ENCODE measurements around the gene NCOA4.
"Not testable (repeated sequence)": the region's sequence is repeated elsewhere in the genome, so short reads cannot be mapped to it uniquely, and the experiment has no call there.

NCOA4 gene

DNA sequence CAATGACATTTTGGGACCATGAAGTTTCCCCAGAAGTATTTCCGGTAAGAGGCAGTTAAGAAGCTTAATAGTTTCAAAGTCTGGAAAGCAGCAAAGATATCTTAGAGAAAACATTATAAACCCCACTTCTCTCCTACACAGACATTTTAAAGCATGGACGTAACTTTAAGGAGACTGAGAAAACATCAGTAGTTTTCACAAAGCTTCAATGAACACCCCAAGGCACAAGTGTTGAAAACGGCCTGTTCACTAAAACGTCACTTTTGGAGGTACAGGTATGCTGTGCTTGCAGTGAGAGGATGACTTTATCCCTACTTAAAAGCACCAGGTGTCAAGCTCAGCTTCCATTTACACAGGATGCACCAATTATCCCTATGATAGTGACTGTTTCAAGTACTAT lies 25.0 kb downstream of the NCOA4 start:
- H3K27ac ChIP-seq: no peak overlapping the region
- TF ChIP-seq, protein P1, sequence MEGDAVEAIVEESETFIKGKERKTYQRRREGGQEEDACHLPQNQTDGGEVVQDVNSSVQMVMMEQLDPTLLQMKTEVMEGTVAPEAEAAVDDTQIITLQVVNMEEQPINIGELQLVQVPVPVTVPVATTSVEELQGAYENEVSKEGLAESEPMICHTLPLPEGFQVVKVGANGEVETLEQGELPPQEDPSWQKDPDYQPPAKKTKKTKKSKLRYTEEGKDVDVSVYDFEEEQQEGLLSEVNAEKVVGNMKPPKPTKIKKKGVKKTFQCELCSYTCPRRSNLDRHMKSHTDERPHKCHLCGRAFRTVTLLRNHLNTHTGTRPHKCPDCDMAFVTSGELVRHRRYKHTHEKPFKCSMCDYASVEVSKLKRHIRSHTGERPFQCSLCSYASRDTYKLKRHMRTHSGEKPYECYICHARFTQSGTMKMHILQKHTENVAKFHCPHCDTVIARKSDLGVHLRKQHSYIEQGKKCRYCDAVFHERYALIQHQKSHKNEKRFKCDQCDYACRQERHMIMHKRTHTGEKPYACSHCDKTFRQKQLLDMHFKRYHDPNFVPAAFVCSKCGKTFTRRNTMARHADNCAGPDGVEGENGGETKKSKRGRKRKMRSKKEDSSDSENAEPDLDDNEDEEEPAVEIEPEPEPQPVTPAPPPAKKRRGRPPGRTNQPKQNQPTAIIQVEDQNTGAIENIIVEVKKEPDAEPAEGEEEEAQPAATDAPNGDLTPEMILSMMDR (conservative IDR thresholded peaks at IDR 0.05): no peak

DNA sequence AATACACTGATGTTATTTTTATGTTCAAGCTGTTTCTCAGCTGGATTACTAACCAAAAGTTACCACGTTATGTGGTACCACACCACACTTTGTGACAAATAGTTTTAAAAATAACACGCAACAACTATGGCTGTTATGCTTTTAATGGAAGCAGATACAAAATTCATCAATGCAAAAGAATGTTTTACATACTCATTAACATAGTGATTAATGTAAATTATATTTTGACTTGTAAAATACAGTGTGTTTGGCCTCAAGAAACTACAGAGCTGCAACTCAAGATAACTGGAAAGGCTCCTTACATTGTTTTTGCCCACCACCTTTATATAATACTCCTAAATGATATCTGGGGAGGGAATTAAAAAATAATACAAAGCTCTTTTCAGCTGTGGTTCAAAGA lies 25.5 kb downstream of the NCOA4 start:
- no peak overlapping the region for H3K27ac ChIP-seq
- TF ChIP-seq, protein P1 (conservative IDR thresholded peaks at IDR 0.05): no peak

DNA sequence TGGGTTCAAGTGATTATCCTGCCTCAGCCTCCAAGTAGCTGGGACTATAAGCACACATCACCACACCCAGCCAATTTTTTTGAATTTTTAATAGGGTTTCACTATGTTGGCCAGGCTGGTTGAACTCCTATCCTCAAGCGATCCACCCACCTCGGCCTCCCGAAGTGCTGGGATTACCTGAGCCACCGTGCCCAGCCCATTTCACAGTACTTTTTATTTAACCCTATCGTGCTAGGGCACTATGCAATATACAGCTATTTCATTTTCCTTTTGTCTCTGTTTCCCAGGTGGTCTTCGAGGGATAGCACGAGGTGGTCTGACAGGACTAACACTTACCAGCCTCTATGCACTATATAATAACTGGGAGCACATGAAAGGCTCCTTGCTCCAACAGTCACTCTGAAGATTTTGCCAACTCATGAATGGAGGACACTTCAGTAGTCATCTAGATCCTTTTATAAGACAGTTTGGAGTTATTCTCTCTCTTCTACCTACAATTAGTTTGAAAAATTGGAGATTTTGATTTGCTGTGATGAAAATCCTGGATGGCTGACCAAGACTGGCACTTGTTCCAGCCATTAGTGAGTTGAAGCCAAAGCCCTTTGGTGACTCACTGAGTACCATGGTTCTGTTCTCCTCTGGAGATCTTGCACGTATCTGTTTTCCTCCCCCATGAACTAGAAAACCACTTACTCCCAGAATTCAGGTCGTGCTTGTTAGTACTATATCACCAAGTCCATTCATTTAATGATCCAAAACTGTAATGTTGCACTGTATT lies 27.3 kb downstream of the NCOA4 start:
- H3K27ac ChIP-seq: no peak overlapping the region
- TF ChIP-seq, protein P1 (conservative IDR thresholded peaks at IDR 0.05): no peak

DNA sequence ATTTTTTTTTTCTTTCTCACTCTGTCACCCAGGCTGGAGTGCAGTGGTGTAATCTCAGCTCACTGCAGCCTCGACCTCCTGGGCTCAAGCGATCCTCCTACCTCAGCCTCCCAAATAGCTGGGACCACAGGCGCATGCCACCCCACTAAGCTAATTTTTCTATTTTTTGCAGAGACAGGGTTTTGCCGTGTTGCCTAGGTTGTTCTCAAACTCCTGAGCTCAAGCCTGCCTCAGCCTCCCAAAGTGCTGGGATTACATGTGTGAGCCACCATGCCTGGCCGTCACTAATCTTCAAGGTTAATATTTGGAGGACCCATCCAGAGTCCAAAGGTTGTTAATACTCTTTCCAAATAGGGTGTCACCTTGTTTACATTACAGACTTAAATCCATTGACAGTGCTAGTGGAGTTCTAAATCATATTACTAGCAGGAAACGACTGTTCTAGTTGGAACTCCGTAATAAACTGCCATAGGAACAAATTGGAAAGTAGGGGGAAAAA lies 28.2 kb downstream of the NCOA4 start:
- H3K27ac ChIP-seq: not testable (repeated sequence)

DNA sequence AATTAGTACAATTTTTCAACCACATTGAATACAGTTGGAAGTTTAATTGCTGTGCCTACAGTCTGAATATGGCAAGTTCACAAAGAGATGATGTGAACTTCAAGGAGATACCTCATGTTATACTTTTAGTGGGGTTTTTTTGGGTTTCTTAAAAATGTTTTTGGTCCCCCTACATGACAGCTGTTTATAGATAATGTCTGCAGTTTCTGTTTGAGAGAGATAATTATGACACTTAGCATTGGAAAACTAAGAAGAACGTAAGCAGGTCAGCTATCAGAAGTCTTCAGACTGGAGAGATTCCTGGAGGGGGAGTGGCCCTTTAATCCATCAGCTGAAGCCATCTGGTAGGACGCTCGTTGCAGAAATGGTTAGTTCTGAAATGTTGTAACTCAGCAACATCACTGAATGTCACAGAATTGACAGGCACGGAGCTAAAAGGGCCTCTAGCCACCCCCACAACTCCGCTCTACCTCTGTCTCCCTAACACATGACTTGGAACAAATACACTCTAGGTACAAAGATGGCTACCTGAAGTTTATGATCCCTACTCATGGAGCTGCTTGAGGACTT lies 29.2 kb downstream of the NCOA4 start:
- no peak overlapping the region for H3K27ac ChIP-seq
- TF ChIP-seq, protein P1 (conservative IDR thresholded peaks at IDR 0.05): no peak

DNA sequence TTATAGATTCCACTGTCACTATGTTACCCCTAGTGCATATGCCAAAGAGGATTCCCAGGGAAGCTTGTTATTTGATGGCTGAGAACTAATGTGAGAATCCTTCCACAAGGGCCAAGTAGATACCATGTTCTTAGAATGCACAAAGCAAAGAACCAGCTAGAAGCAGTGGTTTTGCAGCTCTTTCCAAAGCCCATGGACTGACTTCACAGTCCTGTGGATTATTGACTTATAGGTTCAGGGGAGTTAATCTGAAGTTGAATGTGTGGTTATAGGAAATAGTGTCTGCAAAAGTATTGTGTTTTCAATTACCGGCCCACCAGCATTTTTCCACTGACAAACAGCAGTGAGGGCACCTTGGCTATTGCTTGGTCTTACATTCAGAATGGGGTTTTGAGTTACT lies 29.9 kb downstream of the NCOA4 start:
- H3K27ac ChIP-seq: no peak overlapping the region
- TF ChIP-seq, protein P1 (conservative IDR thresholded peaks at IDR 0.05): no peak

DNA sequence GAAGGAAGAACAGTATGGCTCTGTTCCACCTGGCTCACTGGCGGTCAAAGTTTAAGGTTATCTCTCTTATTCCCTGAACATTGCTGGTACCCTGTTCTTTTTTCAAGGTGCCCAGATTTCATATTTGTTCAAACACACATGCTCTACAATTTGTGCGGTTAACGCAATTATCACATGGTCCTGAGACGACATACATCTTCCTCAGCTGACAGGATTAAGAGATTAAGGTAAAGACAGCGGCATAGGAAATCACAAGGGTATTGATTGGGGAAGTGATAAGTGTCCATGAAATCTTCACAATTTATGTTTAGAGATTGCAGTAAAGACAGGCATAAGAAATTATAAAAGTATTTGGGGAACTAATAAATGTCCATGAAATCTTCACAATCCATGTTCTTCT lies 30.5 kb downstream of the NCOA4 start:
- H3K27ac ChIP-seq: not testable (repeated sequence)

DNA sequence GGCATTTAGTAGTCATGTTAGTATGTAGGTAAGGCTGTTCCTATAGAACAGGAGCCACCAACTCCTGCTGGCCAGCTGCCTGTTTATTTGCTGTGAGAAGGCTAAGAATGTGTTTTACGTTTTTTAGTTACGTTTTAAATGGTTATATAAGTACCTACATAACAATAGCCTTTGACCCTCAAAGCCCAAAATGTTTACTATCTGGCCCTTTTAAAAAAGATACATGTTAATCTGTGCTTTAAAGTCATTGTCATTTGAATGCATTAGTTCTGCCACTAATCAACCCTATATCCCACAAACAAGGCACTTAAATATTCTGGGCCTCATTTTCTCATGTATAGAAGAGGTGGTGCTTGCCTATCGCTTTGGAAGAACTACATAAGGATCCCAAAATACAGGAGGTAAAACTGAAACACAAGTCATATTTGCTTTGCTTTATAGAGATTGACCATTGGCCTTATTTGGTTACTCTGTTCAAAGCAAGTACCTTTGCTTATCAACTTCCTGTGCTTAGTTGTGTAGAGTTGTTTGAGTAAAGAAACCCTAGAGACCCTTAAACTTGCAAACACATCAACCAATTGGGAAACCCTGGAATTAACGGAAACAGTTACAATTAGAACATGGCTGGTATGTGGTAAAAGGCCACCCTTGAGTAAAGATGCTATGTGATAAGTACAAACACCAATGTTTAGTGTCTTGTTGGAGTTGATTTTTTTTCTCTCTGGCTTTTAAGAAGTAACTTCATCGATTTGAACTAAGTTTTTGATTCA lies 32.2 kb downstream of the NCOA4 start:
- H3K27ac ChIP-seq: no peak overlapping the region
- TF ChIP-seq, protein P1 (conservative IDR thresholded peaks at IDR 0.05): no peak

All from VCaP (cell line).